HG02973 (cell line): ENCODE results near the gene SALL4.
"Not testable (repeated sequence)": the region's sequence is repeated elsewhere in the genome, so short reads cannot be mapped to it uniquely, and the experiment has no call there.

Source experiments
- ATAC-seq: cut with Tn5 transposase; IDR thresholded peaks from one replicate; pipeline ENCODE4 v1.9.1; 2021; ENCODE audit warnings: moderate library complexity; ENCODE audit not compliant: unreplicated experiment

The SALL4 gene

GRCh38 chr20:51767867-51768758 is 34.2 kb downstream of the SALL4 start, which contains the start of gene ATP9A:
ATP9A (minus strand) TSS chr20:51768390; CDS start chr20:51768369, 21 bp downstream.
- no peak for ATAC-seq

- ATAC-seq: no peak
Measured at GRCh38 chr20:51766994-51767866, 35.1 kb downstream of the SALL4 start.

GRCh38 chr20:51765381-51765780 is 36.9 kb downstream of the SALL4 start:
- not testable (repeated sequence) for ATAC-seq

GRCh38 chr20:51763965-51764602 is 38.2 kb downstream of the SALL4 start:
- ATAC-seq: no peak

GRCh38 chr20:51760905-51761546 is 41.3 kb downstream of the SALL4 start:
- ATAC-seq: no peak

GRCh38 chr20:51759769-51760510 is 42.4 kb downstream of the SALL4 start:
- no peak for ATAC-seq

- no peak for ATAC-seq
Measured at GRCh38 chr20:51758978-51759544, 43.3 kb downstream of the SALL4 start.

GRCh38 chr20:51757226-51757625 is 45.1 kb downstream of the SALL4 start:
- ATAC-seq: no peak

- no peak for ATAC-seq
Measured at GRCh38 chr20:51756653-51757052, 45.7 kb downstream of the SALL4 start.

GRCh38 chr20:51753220-51753619 is 49.1 kb downstream of the SALL4 start:
- not testable (repeated sequence) for ATAC-seq

- ATAC-seq: no peak
Measured at GRCh38 chr20:51752343-51752951, 49.9 kb downstream of the SALL4 start.

GRCh38 chr20:51750770-51751388 is 51.4 kb downstream of the SALL4 start:
- ATAC-seq: no peak

GRCh38 chr20:51750037-51750769 is 52.1 kb downstream of the SALL4 start:
- no peak for ATAC-seq

- ATAC-seq: no peak
Measured at GRCh38 chr20:51749674-51750036, 52.7 kb downstream of the SALL4 start.

- no peak for ATAC-seq
Measured at GRCh38 chr20:51747182-51747911, 55.0 kb downstream of the SALL4 start.

- no peak for ATAC-seq
Measured at GRCh38 chr20:51745804-51746203, 56.5 kb downstream of the SALL4 start.

- no peak for ATAC-seq
Measured at GRCh38 chr20:51740838-51741237, 61.5 kb downstream of the SALL4 start.
